RWPE1 (cell line): ENCODE measurements around the gene ADGRB3.
"Not testable (repeated sequence)": the region's sequence is repeated elsewhere in the genome, so short reads cannot be mapped to it uniquely, and the experiment has no call there.

Source experiments
- CTCF ChIA-PET: fragments of 350-600 bp; sonication (Branson Sonifier 250); formaldehyde crosslinking; extraction: SDS; loops from one replicate; lab custom pipeline; 2021; lab: Yijun Ruan, JAX
- POLR2A ChIA-PET: fragments of 400-600 bp; formaldehyde crosslinking; extraction: SDS; loops from one replicate; lab custom pipeline; 2020; ENCODE audit warnings: antibody characterized with exemption; ENCODE audit not compliant: low non-redundant PET; lab: Yijun Ruan, JAX
- DNase-seq: peaks from one replicate; pipeline ENCODE4 v3.0.0; 2012; ENCODE audit warnings: low spot score
- H3K27ac ChIP-seq: fragments of 450-650 bp; 2 replicates; pipeline ENCODE4 v1.5.1; 2017
- CTCF ChIP-seq: fragments of 450-650 bp; conservative IDR thresholded peaks from 2 replicates; pipeline ENCODE4 v1.5.1; 2017; ENCODE audit warnings: low read depth, mild to moderate bottlenecking

The ADGRB3 gene

GRCh38 chr6:68973066-68973465 is 338.0 kb downstream of the ADGRB3 start:
- no peak for TF ChIP-seq CTCF

GRCh38 chr6:68975064-68975463 is 340.0 kb downstream of the ADGRB3 start:
- DNase-seq: no peak
- no peak overlapping the region for H3K27ac ChIP-seq
- no peak for TF ChIP-seq CTCF
- POLR2A ChIA-PET: no interaction called here
- CTCF ChIA-PET: interaction anchor here (0.6 to 1.3 kb wide), 4 partner anchors 13 to 949 kb away, joined by 3 read pairs; no protein-coding TSS in a partner anchor

More at GRCh38 chr6:68973066-68973465, 338.0 kb downstream of the ADGRB3 start:
- ChIA-PET CTCF (no interaction called here), POLR2A (no interaction called here)
- no peak overlapping the region for H3K27ac ChIP-seq
- DNase-seq: no peak

GRCh38 chr6:68975816-68976215 is 340.7 kb downstream of the ADGRB3 start:
- POLR2A ChIA-PET: no interaction called here
- CTCF ChIA-PET: interaction anchor here (0.7 to 1.3 kb wide), 2 partner anchors 8 to 14 kb away, joined by 3 read pairs; no protein-coding TSS in a partner anchor

GRCh38 chr6:68976260-68976659 is 341.2 kb downstream of the ADGRB3 start:
- CTCF ChIA-PET: interaction anchor here (0.7 to 1.3 kb wide), 3 partner anchors 8 to 909 kb away, joined by 3 to 4 read pairs (median 3); no protein-coding TSS in a partner anchor
- H3K27ac ChIP-seq: no peak overlapping the region
- POLR2A ChIA-PET: no interaction called here
- peak; percentile 7 for DNase-seq
- no peak; the same call in 1 of the 2 replicates for TF ChIP-seq CTCF

More at GRCh38 chr6:68975816-68976215, 340.7 kb downstream of the ADGRB3 start:
- H3K27ac ChIP-seq: no peak overlapping the region
- DNase-seq: no peak
- no peak for TF ChIP-seq CTCF

- no peak for TF ChIP-seq CTCF
- no peak for DNase-seq
- H3K27ac ChIP-seq: no peak overlapping the region
- CTCF ChIA-PET: no interaction called here
- POLR2A ChIA-PET: no interaction called here
These were observed 343.3 kb downstream of the ADGRB3 start for GRCh38 chr6:68978411-68978810.

GRCh38 chr6:68981668-68982067 is 346.6 kb downstream of the ADGRB3 start:
- H3K27ac ChIP-seq, DNase-seq, POLR2A ChIA-PET: not testable (repeated sequence)
- CTCF ChIA-PET: interaction anchor here (0.6 kb wide), 1 partner anchor 76 kb away, joined by 3 read pairs; no protein-coding TSS in a partner anchor

GRCh38 chr6:68988698-68989097 is 353.6 kb downstream of the ADGRB3 start:
- CTCF ChIA-PET: interaction anchor here (0.5 kb wide), 1 partner anchor 75 kb away, joined by 3 read pairs; no protein-coding TSS in a partner anchor
- POLR2A ChIA-PET: no interaction called here

More at GRCh38 chr6:68988698-68989097, 353.6 kb downstream of the ADGRB3 start:
- no peak overlapping the region for H3K27ac ChIP-seq
- DNase-seq: no peak
- no peak for TF ChIP-seq CTCF
